HEK293T (cell line): ENCODE results near the gene LGR5.
A peak's percentile ranks its signal among the peaks of the same experiment; 100 is the strongest.

Experiments used
- CTCF ChIA-PET: fragments of 350-600 bp; formaldehyde crosslinking; extraction: SDS; loops from one replicate; lab custom pipeline; 2021; ENCODE audit warnings: antibody characterized with exemption, inconsistent platforms; lab: Yijun Ruan, JAX
- POLR2A ChIA-PET: fragments of 350-600 bp; formaldehyde crosslinking; extraction: SDS; loops from one replicate; lab custom pipeline; 2020; ENCODE audit warnings: antibody characterized with exemption, inconsistent platforms; lab: Yijun Ruan, JAX
- DNase-seq: peaks from one replicate; pipeline ENCODE4 v3.0.0; 2012; ENCODE audit warnings: mixed read lengths; ENCODE audit errors: extremely low spot score
- ARNT ChIP-seq: fragments of 450-650 bp; IDR thresholded peaks from 2 replicates; pipeline ENCODE4 v1.6.1; 2017; ENCODE audit warnings: mild to moderate bottlenecking
- BHLHE40 ChIP-seq: fragments of 450-650 bp; IDR thresholded peaks from 2 replicates; pipeline ENCODE4 v1.6.1; 2016; ENCODE audit warnings: mild to moderate bottlenecking, moderate library complexity, borderline replicate concordance
- CTBP1 ChIP-seq: fragments of 450-650 bp; IDR thresholded peaks from 2 replicates; pipeline ENCODE4 v1.6.1; 2016; ENCODE audit warnings: borderline replicate concordance
- ELF4 ChIP-seq: fragments of 450-650 bp; IDR thresholded peaks from 2 replicates; pipeline ENCODE4 v1.6.1; 2017; ENCODE audit warnings: antibody characterized with exemption
- FOXA1 ChIP-seq: fragments of 450-650 bp; IDR thresholded peaks from 2 replicates; pipeline ENCODE4 v1.6.1; 2016; ENCODE audit warnings: mild to moderate bottlenecking
- FOXK2 ChIP-seq: fragments of 450-650 bp; IDR thresholded peaks from 2 replicates; pipeline ENCODE4 v1.6.1; 2016; ENCODE audit warnings: mild to moderate bottlenecking
- FOXM1 ChIP-seq: fragments of 450-650 bp; IDR thresholded peaks from 2 replicates; pipeline ENCODE4 v1.6.1; 2017; ENCODE audit warnings: mild to moderate bottlenecking, borderline replicate concordance
- HDGF ChIP-seq: fragments of 450-650 bp; IDR thresholded peaks from 2 replicates; pipeline ENCODE4 v1.6.1; 2017; ENCODE audit warnings: antibody characterized with exemption, borderline replicate concordance
- L3MBTL2 ChIP-seq: fragments of 450-650 bp; conservative IDR thresholded peaks from 2 replicates; pipeline ENCODE4 v1.6.1; 2016; ENCODE audit warnings: mild to moderate bottlenecking
- LEF1 ChIP-seq: fragments of 450-650 bp; IDR thresholded peaks from 2 replicates; pipeline ENCODE4 v1.6.1; 2017; ENCODE audit warnings: mild to moderate bottlenecking, borderline replicate concordance
- NFRKB ChIP-seq: fragments of 450-650 bp; IDR thresholded peaks from 2 replicates; pipeline ENCODE4 v1.6.1; 2016; ENCODE audit warnings: mild to moderate bottlenecking, moderate library complexity
- SP1 ChIP-seq: fragments of 450-650 bp; IDR thresholded peaks from 2 replicates; pipeline ENCODE4 v1.6.1; 2017
- SUZ12 ChIP-seq: fragments of 450-650 bp; IDR thresholded peaks from 2 replicates; pipeline ENCODE4 v1.6.1; 2016; ENCODE audit warnings: mild to moderate bottlenecking
- TARDBP ChIP-seq: fragments of 450-650 bp; IDR thresholded peaks from 2 replicates; pipeline ENCODE4 v1.6.1; 2016
- ZNF384 ChIP-seq: fragments of 450-650 bp; IDR thresholded peaks from 2 replicates; pipeline ENCODE4 v1.6.1; 2016
- TF ChIP-seq, protein P1 (sequence below): fragments of 450-650 bp; IDR thresholded peaks from 2 replicates; pipeline ENCODE4 v1.6.1; 2016

Gene LGR5

DNA sequence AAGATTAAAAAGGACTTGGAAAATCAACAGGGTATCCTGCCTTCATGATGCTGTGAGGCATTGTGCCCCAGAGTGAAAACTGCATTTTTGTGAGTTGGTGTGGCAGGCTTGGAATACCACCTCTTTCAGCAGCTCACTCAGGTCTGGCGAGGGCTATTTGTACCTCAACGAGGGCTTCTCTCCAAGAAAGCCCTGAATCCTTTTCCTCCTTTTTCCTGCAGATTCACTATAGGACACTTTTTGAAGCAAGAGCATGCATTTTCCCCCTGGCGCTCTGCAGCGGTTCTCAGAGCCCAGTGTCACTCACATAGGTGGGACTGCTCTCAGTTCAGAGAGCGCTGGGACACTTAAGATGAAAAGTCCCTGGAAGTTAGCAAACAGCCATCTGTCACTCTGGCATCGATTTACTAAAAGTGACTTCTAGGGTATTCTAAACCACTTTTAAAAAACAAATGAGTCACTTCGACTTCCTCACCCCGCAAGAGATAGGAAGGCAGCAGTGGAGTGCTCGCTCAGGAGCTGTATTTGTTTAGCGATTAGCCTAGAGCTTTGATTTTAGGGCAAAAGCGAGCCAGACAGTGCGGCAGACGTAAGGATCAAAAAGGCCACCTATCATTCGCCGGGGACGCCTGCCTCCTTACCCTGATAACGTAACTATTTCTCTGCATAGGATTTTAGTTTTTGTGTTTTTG lies 782 bp upstream of the LGR5 start:
- CTCF ChIA-PET: no interaction called here

DNA sequence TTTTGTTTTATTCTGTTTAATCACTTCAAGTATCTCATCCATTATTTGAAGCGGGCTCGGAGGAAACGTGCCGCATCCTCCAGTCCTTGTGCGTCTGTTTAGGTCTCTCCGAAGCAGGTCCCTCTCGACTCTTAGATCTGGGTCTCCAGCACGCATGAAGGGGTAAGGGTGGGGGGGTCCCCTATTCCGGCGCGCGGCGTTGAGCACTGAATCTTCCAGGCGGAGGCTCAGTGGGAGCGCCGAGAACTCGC lies 311 bp upstream of the LGR5 start:
- POLR2A ChIA-PET: no interaction called here
- TF ChIP-seq SUZ12 (no peak), L3MBTL2 (peak; percentile 76)
- no peak for DNase-seq
- CTCF ChIA-PET: no interaction called here

More for the DNA sequence above, 782 bp upstream of the LGR5 start:
- DNase-seq: peak; percentile 26
- POLR2A ChIA-PET: interaction anchor here (0.7 to 1.0 kb wide), 2 partner anchors 9 to 17 kb away, joined by 3 read pairs; no protein-coding TSS in a partner anchor
- TF ChIP-seq, protein P1, sequence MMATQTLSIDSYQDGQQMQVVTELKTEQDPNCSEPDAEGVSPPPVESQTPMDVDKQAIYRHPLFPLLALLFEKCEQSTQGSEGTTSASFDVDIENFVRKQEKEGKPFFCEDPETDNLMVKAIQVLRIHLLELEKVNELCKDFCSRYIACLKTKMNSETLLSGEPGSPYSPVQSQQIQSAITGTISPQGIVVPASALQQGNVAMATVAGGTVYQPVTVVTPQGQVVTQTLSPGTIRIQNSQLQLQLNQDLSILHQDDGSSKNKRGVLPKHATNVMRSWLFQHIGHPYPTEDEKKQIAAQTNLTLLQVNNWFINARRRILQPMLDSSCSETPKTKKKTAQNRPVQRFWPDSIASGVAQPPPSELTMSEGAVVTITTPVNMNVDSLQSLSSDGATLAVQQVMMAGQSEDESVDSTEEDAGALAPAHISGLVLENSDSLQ: peak; percentile 65; the same call in 1 of the 2 replicates
- no peak for TF ChIP-seq SUZ12

DNA sequence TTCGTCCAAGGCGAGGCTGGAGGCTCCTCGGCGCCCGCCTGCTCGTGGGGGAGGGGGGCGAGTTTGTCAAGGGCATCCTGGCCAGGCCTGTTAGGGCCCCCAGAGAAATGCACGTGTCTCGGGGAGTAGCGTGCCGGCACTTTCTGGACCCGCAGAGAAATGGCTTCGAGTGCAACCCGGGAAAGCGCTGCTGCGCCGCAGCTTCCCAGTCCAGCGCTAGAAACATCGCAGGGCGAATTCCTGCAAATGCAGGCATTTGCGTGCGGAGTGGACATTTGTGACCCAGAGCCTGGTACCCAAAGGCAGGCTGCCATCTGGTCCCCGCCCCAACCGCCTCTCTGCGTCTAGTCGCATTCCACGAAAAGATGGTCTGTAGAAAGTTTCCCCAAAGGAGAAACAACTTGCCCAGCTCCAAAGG lies 756 bp downstream of the LGR5 start:
- ChIA-PET CTCF (interaction anchor here (0.7 to 1.2 kb wide), 2 partner anchors 11 to 111 kb away, joined by 3 read pairs; no protein-coding TSS in a partner anchor), POLR2A (interaction anchor here (1.0 kb wide), 1 partner anchor 9 kb away, joined by 4 read pairs; no protein-coding TSS in a partner anchor)
- TF ChIP-seq L3MBTL2 (peak; percentile 44; the same call in 1 of the 2 replicates), TARDBP (no peak)
- no peak for DNase-seq

DNA sequence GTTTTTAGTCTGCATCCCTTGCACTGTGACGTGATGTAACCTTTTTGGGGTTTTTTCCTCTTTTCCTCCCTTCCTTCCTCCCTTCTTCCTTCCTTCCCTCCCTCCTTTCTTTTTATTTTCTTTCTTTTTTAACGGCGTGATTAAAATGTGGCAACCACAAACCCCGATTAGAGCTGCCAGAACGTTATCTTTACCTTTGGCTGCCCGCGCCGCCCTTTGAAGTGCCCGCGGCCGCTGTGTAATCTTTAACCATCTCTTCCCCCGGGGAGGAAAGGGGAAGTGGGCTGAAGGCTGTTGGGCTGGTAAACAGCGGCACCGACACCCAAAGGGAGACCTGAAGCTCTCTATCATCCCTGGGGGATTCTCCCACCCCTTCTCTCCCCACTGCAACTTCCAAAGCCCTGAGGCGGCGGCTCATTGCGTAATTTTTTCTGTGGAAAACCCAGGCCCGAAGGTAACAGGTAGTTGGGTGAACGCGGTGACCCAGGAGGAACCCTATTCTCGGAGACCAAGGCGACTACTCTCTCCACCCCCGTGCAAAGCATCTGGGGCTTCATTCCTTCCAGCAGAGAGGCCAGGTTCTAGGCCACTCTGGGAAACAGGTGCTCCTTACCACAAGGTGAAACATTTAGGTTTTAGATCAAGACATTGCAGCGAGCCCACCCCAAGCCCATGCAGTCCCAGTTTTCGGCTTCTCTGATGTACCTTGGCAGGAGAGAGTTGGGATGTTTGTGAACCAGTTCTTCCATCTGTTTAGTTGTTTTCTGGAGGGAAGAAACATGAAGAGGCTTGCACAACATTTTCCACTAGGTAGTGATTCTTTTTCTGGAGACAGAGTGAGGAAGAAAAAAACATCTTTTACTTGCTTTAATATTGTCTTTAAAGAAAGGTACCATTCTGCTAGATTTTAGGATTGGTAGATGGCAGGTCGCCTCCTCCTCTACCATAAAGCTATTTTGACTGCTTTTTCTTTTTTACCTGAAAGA lies 1.5 kb downstream of the LGR5 start:
- TF ChIP-seq, protein P1: no peak
- no peak for TF ChIP-seq FOXA1
- TF ChIP-seq CTBP1: no peak
- TF ChIP-seq SUZ12: no peak
- TF ChIP-seq ELF4: no peak
- no peak for TF ChIP-seq L3MBTL2
- no peak for TF ChIP-seq TARDBP
- no peak for TF ChIP-seq HDGF
- TF ChIP-seq BHLHE40: no peak
- TF ChIP-seq LEF1: no peak
- TF ChIP-seq FOXK2: no peak
- no peak for TF ChIP-seq NFRKB
- no peak for TF ChIP-seq SP1
- TF ChIP-seq ARNT: no peak
- TF ChIP-seq ZNF384: no peak
- no peak for TF ChIP-seq FOXM1
- POLR2A ChIA-PET: interaction anchor here (1.0 kb wide), 1 partner anchor 9 kb away, joined by 4 read pairs; no protein-coding TSS in a partner anchor

DNA sequence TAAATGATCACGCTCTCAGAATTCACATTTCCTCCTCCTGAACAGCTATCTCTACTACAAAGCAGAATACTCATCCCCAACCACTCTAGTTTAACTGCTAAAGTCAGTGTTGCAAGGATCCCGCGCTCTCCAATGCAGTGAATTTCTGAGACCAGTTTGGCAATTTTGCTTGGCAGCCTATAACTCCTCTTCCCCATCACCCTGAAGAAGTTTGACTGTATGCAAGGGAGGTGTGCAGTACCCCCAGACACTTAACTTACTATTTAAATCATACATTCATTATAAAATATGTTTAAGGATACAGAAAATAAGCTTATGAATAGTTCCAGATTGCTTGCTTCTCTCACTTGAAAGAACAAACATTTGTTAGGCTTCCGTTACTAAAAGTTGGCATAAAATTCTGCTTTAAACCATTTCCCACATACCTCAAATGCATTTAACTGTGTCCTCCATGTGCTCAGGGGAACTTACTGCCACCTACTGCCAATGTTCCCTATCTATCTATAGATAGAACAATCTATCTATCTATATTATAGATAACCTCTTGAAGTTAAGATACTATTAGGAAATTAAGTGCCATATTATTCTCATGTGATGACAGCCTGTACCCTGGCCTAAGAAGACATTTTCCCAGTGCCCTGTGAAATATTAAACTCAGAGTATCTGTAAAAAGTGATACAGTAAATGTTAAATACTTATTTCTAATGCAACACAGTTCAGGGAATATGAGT lies 2.4 kb downstream of the LGR5 start:
- no peak for TF ChIP-seq ELF4
- no peak for TF ChIP-seq TARDBP
- TF ChIP-seq FOXA1: no peak
- TF ChIP-seq LEF1: no peak
- TF ChIP-seq HDGF: no peak
- no peak for TF ChIP-seq NFRKB
- no peak for TF ChIP-seq ZNF384
- TF ChIP-seq SUZ12: no peak
- no peak for TF ChIP-seq L3MBTL2
- no peak for TF ChIP-seq FOXM1
- no peak for TF ChIP-seq SP1
- no peak for TF ChIP-seq FOXK2
- TF ChIP-seq CTBP1: no peak
- TF ChIP-seq ARNT: no peak
- TF ChIP-seq, protein P1: no peak
- TF ChIP-seq BHLHE40: no peak
- CTCF ChIA-PET: interaction anchor here (0.7 to 0.9 kb wide), 2 partner anchors 17 to 39 kb away, joined by 3 read pairs; no protein-coding TSS in a partner anchor
- no peak for DNase-seq
- POLR2A ChIA-PET: no interaction called here

More for the DNA sequence above, 1.5 kb downstream of the LGR5 start:
- CTCF ChIA-PET: interaction anchor here (0.7 to 1.2 kb wide), 3 partner anchors 10 to 110 kb away, joined by 3 read pairs; no protein-coding TSS in a partner anchor
- no peak for DNase-seq

DNA sequence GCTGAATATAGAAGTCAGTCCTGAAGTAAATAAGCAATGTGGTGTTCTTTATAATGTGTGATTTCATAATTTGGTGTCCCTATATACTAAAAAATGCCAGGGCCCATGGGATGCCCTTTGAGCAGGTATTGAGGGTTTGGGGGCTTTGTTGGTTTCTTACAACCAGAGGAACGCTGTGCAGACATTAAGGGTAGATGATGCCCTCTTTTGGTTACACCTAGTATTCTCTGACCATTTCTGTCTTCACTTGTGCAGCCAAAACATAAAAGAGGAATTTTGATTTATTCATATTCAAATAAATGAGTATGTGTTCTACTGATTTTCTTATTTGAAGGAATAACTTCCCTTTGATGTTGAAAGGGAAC lies 3.0 kb downstream of the LGR5 start:
- ChIA-PET POLR2A (no interaction called here), CTCF (interaction anchor here (0.7 kb wide), 1 partner anchor 38 kb away, joined by 3 read pairs; no protein-coding TSS in a partner anchor)
- DNase-seq: no peak
- TF ChIP-seq, protein P1: no peak
- no peak for TF ChIP-seq HDGF
- TF ChIP-seq CTBP1: no peak
- TF ChIP-seq BHLHE40: no peak
- no peak for TF ChIP-seq FOXA1
